HepG2 (cell line): ENCODE measurements around the gene ZNF20. TPM values are rescaled to one million over a fixed set of nuclear protein-coding genes. Genes with fewer than 3 reads are reported as not detected.

Experiments
- ARNT2 ChIP-seq: sonication (generic); formaldehyde crosslinking; IDR thresholded peaks from 2 replicates; pipeline ENCODE4 v1.8.0; 2022; ENCODE audit warnings: mild to moderate bottlenecking, low read depth, missing genetic modification reagents, moderate library complexity
- ARNTL ChIP-seq: sonication (generic); formaldehyde crosslinking; IDR thresholded peaks from 2 replicates; pipeline ENCODE4 v1.4.0; 2020; ENCODE audit warnings: mild to moderate bottlenecking, missing genetic modification reagents
- CSRNP1 ChIP-seq: sonication (generic); formaldehyde crosslinking; IDR thresholded peaks from 2 replicates; pipeline ENCODE4 v1.8.1; 2023; ENCODE audit warnings: mild to moderate bottlenecking, missing genetic modification reagents
- HDAC2 ChIP-seq: sonication (generic); formaldehyde crosslinking; IDR thresholded peaks from 2 replicates; pipeline ENCODE4 v1.4.0; 2020; ENCODE audit warnings: missing genetic modification reagents
- HMGXB4 ChIP-seq, 2 experiments: sonication (generic) in 1 of 2; formaldehyde crosslinking in 1 of 2; IDR thresholded peaks; 2 replicates each; pipeline versions ENCODE4 v1.4.0 to v1.6.1; 2018 to 2020; ENCODE audit warnings: missing genetic modification reagents in 2 of 2, borderline replicate concordance in 1 of 2, low read depth in 1 of 2, mild to moderate bottlenecking in 1 of 2, missing biosample characterization in 1 of 2
- MAX ChIP-seq: IDR thresholded peaks from 2 replicates; pipeline ENCODE4 v1.6.1; 2012; ENCODE audit warnings: inconsistent platforms
- NKX3-1 ChIP-seq: sonication (generic); formaldehyde crosslinking; IDR thresholded peaks from 2 replicates; pipeline ENCODE4 v1.5.0; 2020; ENCODE audit warnings: missing genetic modification reagents
- PHF20 ChIP-seq: sonication (generic); formaldehyde crosslinking; IDR thresholded peaks from 2 replicates; pipeline ENCODE4 v1.5.0; 2020; ENCODE audit warnings: mild to moderate bottlenecking, missing genetic modification reagents
- SAFB2 ChIP-seq: sonication (generic); formaldehyde crosslinking; IDR thresholded peaks from 2 replicates; pipeline ENCODE4 v1.5.1; 2020; ENCODE audit warnings: missing genetic modification reagents, low read depth, mild to moderate bottlenecking, borderline replicate concordance
- SMC3 ChIP-seq: IDR thresholded peaks from 2 replicates; pipeline ENCODE4 v1.6.1; 2011; ENCODE audit warnings: low read length, improper control_type of control experiment
- SOX5 ChIP-seq: IDR thresholded peaks from 2 replicates; pipeline ENCODE4 v1.6.1; 2016; ENCODE audit warnings: borderline replicate concordance
- THAP9 ChIP-seq: sonication (generic); formaldehyde crosslinking; IDR thresholded peaks from 2 replicates; pipeline ENCODE4; 2020; ENCODE audit warnings: missing genetic modification reagents, mild to moderate bottlenecking, borderline replicate concordance
- ZBTB34 ChIP-seq: sonication (generic); formaldehyde crosslinking; IDR thresholded peaks from 2 replicates; pipeline ENCODE4 v1.8.0; 2022; ENCODE audit warnings: mild to moderate bottlenecking, missing genetic modification reagents
- ZBTB43 ChIP-seq: sonication (generic); formaldehyde crosslinking; conservative IDR thresholded peaks from 2 replicates; pipeline ENCODE4 v1.4.0; 2020; ENCODE audit warnings: missing genetic modification reagents
- ZC3H4 ChIP-seq: sonication (generic); formaldehyde crosslinking; IDR thresholded peaks from 2 replicates; pipeline ENCODE4 v1.4.0; 2020; ENCODE audit warnings: missing genetic modification reagents, borderline replicate concordance
- ZKSCAN1 ChIP-seq: fragments of 150-350 bp; IDR thresholded peaks from 2 replicates; pipeline ENCODE4 v1.6.1; 2014; ENCODE audit warnings: low read length
- ZNF30 ChIP-seq: sonication (generic); formaldehyde crosslinking; IDR thresholded peaks from 2 replicates; pipeline ENCODE4 v1.5.0; 2020; ENCODE audit warnings: mild to moderate bottlenecking, missing genetic modification reagents
- ZNF781 ChIP-seq: sonication (generic); formaldehyde crosslinking; IDR thresholded peaks from 2 replicates; pipeline ENCODE4 v1.5.1; 2020; ENCODE audit warnings: borderline replicate concordance, mild to moderate bottlenecking, missing genetic modification reagents; ENCODE audit errors: not compliant biosample characterization
- ZSCAN22 ChIP-seq: sonication (generic); formaldehyde crosslinking; IDR thresholded peaks from 2 replicates; pipeline ENCODE4 v1.4.0; 2020; ENCODE audit warnings: mild to moderate bottlenecking, missing genetic modification reagents
- polyA plus RNA-seq, 8 experiments: library from polyadenylated mRNA; depleted of rRNA in 3 of 8; stranded (reverse) in 7 of 8; unstranded in 1 of 8; fragments of >200 nt; fragmentation: Illumina TruSeq in 4 of 8; extraction: Trizol in 4 of 8; gene quantifications; 2 replicates each; pipeline versions ENCODE4 v1.2.1 to v1.2.3, GENCODE V29; 2011 to 2016; ENCODE audit warnings: low read depth in 4 of 8, missing spikeins in 1 of 8, mixed read lengths in 1 of 8; ENCODE audit not compliant: insufficient read depth in 1 of 8
- total RNA-seq, 5 experiments: library from RNA; depleted of rRNA; stranded (reverse); fragments of >200 nt; fragmentation: Illumina TruSeq; extraction: Trizol; gene quantifications; 2 replicates each; pipeline ENCODE4 v1.2.3, GENCODE V29; 2016; ENCODE audit warnings: low read depth in 1 of 5

The ZNF20 gene
- total and polyA plus RNA-seq, 2 of the 13 experiments (the other 11 are each of a cell fraction or from before 2014, with no cell fraction given) = 1.6 to 8.0 TPM

DNA sequence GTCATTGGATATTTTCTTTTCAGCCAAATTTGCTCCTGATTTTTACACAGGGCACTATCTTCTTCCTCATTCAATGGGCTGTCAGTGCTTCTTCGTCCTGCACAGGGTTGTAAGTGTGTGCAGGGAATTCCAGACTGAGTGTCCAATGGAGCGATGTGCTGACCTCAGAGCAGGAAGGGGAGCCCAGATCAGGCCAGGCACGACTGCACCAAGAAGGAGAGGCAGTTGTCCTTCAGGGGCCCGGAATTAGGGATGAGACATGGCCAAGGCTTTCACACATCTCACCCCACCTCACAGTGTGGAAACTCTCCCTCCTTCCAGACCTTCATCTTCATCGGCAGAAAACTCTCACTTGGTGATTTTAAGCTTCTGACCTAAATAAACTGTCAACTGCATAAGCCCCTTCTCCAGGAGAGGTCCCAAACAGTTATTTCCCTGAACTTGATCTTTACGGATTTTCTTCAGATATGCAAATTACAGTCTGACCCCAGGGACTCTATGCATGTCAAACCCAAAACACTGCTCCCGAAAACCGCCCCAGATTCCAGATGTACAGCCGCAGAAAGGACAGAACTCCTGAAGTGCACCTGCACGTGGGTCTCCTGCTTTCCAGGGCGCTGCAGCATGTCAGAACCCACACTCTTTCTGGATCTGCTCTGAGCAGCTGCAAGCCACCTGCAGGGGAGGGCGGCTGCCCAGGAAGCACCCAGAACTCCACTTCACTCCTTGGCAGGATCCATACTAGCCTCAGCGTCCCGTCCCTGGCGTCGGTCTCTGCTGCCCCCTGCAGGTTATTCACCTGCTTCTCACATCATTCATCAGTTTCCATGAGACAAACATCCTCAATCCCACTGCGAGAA, 625 bp upstream of the ZNF20 start (continued):
- TF ChIP-seq CSRNP1 (CRISPR knock-in tag) = 0 out of 2 replicates have a peak, but pooled peaks have one; percentile 22
- peak; percentile 26; the same call in 1 of the 2 replicates for TF ChIP-seq HDAC2 (CRISPR knock-in tag)
- no peak for TF ChIP-seq ARNTL (CRISPR knock-in tag)
- TF ChIP-seq SAFB2 (CRISPR knock-in tag) = no peak
- no peak; the same call in 1 of the 2 replicates for TF ChIP-seq PHF20 (CRISPR knock-in tag)
- TF ChIP-seq ZC3H4 (CRISPR knock-in tag) = no peak
- peak; percentile 34; the same call in 1 of the 2 replicates for TF ChIP-seq MAX
- no peak for TF ChIP-seq ZSCAN22
- no peak for TF ChIP-seq ZBTB43
- no peak for TF ChIP-seq ZKSCAN1
- TF ChIP-seq SOX5 (CRISPR knock-in tag) = 0 out of 2 replicates have a peak, but pooled peaks have one; percentile 15
- no peak for TF ChIP-seq NKX3-1 (CRISPR knock-in tag)
- no peak for TF ChIP-seq ZBTB34 (CRISPR knock-in tag)
- peak; percentile 59 to 61; a peak in 2 of 4 replicates for TF ChIP-seq HMGXB4 (CRISPR knock-in tag; IDR thresholded peaks at IDR 0.05; ENCODE audit: borderline replicate concordance in 1 of 2, low read depth in 1 of 2)
- TF ChIP-seq THAP9 (CRISPR knock-in tag) = peak; percentile 11; the same call in 1 of the 2 replicates
- no peak for TF ChIP-seq ZNF30
- TF ChIP-seq ARNT2 (CRISPR knock-in tag) = no peak
- peak; percentile 86 for TF ChIP-seq SMC3
- TF ChIP-seq ZNF781 (CRISPR knock-in tag) = peak; percentile 32
